KMS-11 (cell line): ENCODE measurements around the gene ZDHHC11.

Source experiments
- H2AFZ ChIP-seq: fragments of 200-600 bp; sonication (generic); 2 replicates; pipeline ENCODE4 v1.6.1; 2016; ENCODE audit warnings: antibody characterized with exemption, mixed run types, low read depth
- H3K27ac ChIP-seq: fragments of 200-600 bp; sonication (generic); 2 replicates; pipeline ENCODE4 v1.6.1; 2016; ENCODE audit warnings: mild to moderate bottlenecking, mixed run types
- H3K27me3 ChIP-seq: fragments of 200-600 bp; sonication (generic); 2 replicates; pipeline ENCODE4 v1.6.1; 2017; ENCODE audit warnings: mild to moderate bottlenecking, low read depth, mixed run types, moderate library complexity; ENCODE audit not compliant: insufficient read depth
- H3K36me3 ChIP-seq: fragments of 200-600 bp; sonication (generic); 2 replicates; pipeline ENCODE4 v1.6.1; 2017; ENCODE audit warnings: mild to moderate bottlenecking, mixed run types; ENCODE audit not compliant: insufficient read depth
- H3K4me1 ChIP-seq: fragments of 200-600 bp; sonication (generic); 2 replicates; pipeline ENCODE4 v1.6.1; 2016; ENCODE audit warnings: mild to moderate bottlenecking, low read depth, mixed run types; ENCODE audit not compliant: poor library complexity, severe bottlenecking
- H3K4me2 ChIP-seq: fragments of 200-600 bp; sonication (generic); 2 replicates; pipeline ENCODE4 v1.7.0; 2016; ENCODE audit warnings: mild to moderate bottlenecking, mixed run types
- H3K4me3 ChIP-seq: fragments of 200-600 bp; sonication (generic); IDR thresholded peaks from 2 replicates; pipeline ENCODE4 v1.6.1; 2017; ENCODE audit warnings: low read depth, low read length, mixed read lengths; ENCODE audit not compliant: insufficient read depth
- H3K79me2 ChIP-seq: fragments of 200-600 bp; sonication (generic); 2 replicates; pipeline ENCODE4 v1.6.1; 2016; ENCODE audit warnings: low read depth, mixed run types; ENCODE audit not compliant: insufficient read depth
- H3K9ac ChIP-seq: fragments of 200-600 bp; sonication (generic); 2 replicates; pipeline ENCODE4 v1.6.1; 2016; ENCODE audit warnings: mild to moderate bottlenecking, mixed run types
- H4K20me1 ChIP-seq: fragments of 200-600 bp; sonication (generic); 2 replicates; pipeline ENCODE4 v1.6.1; 2016; ENCODE audit warnings: mild to moderate bottlenecking, mixed run types; ENCODE audit not compliant: insufficient read depth
- TF ChIP-seq, protein P1 (sequence below): fragments of 200-600 bp; sonication (generic); conservative IDR thresholded peaks from 2 replicates; pipeline ENCODE4 v1.6.1; 2017; ENCODE audit warnings: low read depth, mild to moderate bottlenecking, antibody characterized with exemption, low read length, moderate library complexity, mixed read lengths

The ZDHHC11 gene

DNA sequence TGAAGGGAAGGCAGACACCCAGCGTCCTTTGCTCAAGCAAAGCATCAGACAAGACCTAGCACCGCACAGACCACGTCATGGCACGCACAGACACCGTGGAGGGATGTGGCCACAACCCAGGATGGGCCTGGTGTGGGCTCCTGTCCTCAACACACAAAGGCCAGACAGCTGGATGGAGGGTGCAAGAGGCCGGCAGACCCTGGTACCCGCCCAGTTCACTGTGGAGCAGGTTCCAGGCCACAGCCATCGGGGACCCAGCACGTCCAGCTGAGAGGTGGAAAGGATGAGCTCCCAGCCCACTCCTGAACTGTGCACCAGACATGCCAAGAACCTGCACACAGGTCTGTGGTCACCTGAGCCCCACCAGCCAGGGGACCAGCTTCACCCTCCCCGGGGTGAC lies 15.0 kb upstream of the ZDHHC11 start:
- Histone ChIP-seq H2AFZ (no peak overlapping the region), H3K36me3 (peaks cover 12% of the 10 kb centered on the region; the same call in 1 of the 2 replicates), H4K20me1 (no peaks in the 10 kb centered on the region), H3K79me2 (no peaks in the 10 kb centered on the region), H3K4me3 (no peak overlapping the region), H3K4me2 (no peak overlapping the region), H3K27me3 (no peaks in the 10 kb centered on the region), H3K9ac (no peak overlapping the region), H3K27ac (no peak overlapping the region), H3K4me1 (no peaks in the 10 kb centered on the region)
- TF ChIP-seq, protein P1, sequence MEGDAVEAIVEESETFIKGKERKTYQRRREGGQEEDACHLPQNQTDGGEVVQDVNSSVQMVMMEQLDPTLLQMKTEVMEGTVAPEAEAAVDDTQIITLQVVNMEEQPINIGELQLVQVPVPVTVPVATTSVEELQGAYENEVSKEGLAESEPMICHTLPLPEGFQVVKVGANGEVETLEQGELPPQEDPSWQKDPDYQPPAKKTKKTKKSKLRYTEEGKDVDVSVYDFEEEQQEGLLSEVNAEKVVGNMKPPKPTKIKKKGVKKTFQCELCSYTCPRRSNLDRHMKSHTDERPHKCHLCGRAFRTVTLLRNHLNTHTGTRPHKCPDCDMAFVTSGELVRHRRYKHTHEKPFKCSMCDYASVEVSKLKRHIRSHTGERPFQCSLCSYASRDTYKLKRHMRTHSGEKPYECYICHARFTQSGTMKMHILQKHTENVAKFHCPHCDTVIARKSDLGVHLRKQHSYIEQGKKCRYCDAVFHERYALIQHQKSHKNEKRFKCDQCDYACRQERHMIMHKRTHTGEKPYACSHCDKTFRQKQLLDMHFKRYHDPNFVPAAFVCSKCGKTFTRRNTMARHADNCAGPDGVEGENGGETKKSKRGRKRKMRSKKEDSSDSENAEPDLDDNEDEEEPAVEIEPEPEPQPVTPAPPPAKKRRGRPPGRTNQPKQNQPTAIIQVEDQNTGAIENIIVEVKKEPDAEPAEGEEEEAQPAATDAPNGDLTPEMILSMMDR, result no peak

DNA sequence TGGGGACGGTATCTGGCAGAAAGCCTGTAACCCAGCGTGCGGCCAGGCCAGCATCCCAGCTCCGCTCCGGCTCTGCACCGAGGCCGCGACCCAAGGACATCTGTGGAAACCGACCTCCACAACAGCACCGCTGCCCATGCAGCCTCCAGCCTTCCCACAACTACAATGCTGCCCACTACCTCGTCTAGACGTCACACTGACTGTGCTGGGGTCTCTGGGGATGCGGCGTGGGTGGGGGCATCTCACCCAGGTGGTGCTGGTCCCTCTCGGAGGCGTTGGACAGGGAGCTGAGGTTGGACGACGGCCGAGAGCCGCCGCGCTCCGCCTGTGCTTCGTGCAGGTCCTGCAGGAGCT lies 14.4 kb upstream of the ZDHHC11 start:
- Histone ChIP-seq H3K4me1 (no peaks in the 10 kb centered on the region), H2AFZ (no peak overlapping the region), H3K27ac (no peak overlapping the region), H3K27me3 (no peaks in the 10 kb centered on the region), H3K79me2 (no peaks in the 10 kb centered on the region), H4K20me1 (no peaks in the 10 kb centered on the region), H3K4me2 (no peak overlapping the region), H3K9ac (no peak overlapping the region), H3K4me3 (no peak overlapping the region), H3K36me3 (peaks cover 6% of the 10 kb centered on the region; the same call in 1 of the 2 replicates)
- TF ChIP-seq, protein P1, result no peak

DNA sequence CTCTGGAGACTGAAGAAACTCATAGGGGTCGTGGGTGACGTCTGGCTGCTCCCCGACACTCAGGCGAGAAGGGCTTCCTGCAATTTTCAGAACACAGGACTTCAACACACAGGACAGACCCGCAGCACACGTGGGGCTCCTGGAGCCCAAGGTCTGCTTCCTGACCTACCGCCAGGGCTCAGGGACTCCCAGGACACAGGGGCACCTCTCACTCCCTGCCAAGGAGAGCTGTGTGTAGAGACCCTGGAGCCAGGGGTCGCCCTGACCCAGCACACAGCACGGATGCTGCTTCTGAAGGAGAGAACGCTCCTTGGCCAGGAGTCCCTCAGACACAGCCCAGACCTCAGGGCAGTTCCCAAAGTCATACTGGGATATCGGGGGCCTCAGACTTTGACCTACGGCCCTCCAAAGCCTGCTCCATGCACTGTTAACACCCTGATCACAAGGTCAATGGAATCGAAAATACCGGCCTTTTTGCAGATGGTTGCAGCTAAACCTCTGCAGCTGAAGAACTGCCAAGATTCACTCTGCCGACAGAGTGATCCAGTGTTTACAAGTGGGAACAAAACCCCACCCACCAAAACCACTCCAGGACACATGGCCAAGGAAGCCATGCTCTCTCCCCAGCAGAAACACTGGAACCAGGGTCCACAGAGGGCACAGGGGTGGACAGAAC lies 13.8 kb upstream of the ZDHHC11 start:
- no peaks in the 10 kb centered on the region for H3K79me2 ChIP-seq
- peaks cover 5% of the 10 kb centered on the region; the same call in 1 of the 2 replicates for H3K36me3 ChIP-seq
- no peaks in the 10 kb centered on the region for H3K4me1 ChIP-seq
- no peak overlapping the region for H3K9ac ChIP-seq
- TF ChIP-seq, protein P1, result no peak
- H3K4me2 ChIP-seq, result no peak overlapping the region
- no peak overlapping the region for H2AFZ ChIP-seq
- no peaks in the 10 kb centered on the region for H3K27me3 ChIP-seq
- H4K20me1 ChIP-seq, result no peaks in the 10 kb centered on the region
- no peak overlapping the region for H3K27ac ChIP-seq
- H3K4me3 ChIP-seq, result no peak overlapping the region

DNA sequence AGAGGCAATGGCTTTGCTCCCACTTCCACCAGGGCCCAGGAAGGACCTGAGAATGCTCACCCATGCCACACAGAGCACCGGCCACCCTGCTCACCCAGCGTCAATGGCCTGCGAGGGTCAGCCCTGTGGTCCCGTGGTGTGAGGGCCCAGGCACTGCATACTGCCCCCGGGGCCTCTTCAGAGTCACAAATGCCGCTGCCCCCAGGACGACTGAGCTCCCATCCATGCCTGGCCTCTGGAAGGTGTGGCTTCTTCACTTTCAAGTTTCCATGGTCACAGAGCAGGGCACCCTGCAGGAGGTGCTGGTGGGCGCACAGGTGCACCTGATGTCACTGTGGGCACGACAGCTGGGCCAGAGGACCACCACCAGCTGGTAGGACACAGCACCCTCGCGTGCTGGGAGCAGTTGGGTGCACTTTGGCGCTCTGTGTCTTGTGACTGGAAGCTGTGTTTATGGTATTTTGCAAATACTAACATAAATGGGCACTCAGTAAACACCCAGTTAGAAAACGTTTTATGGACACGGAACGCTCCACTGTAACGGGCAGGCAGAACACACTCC lies 12.5 kb upstream of the ZDHHC11 start:
- Histone ChIP-seq H3K27ac (no peak overlapping the region), H3K4me2 (no peak overlapping the region), H3K9ac (no peak overlapping the region), H3K36me3 (peaks cover 3% of the 10 kb centered on the region; the same call in 1 of the 2 replicates), H4K20me1 (no peaks in the 10 kb centered on the region), H3K79me2 (no peaks in the 10 kb centered on the region), H3K27me3 (no peaks in the 10 kb centered on the region), H3K4me1 (no peaks in the 10 kb centered on the region), H3K4me3 (no peak overlapping the region), H2AFZ (no peak overlapping the region)
- TF ChIP-seq, protein P1, result no peak
